ENCODE data around the gene HOXA9.

Gene HOXA9

GRCh38 chr7:27204851-27205322 lies 39.5 kb upstream of the HOXA9 start:
- 0 out of 2 replicates have a peak, but pooled peaks cover 7% of the 10 kb centered on the region for H3K4me1 ChIP-seq (ENCODE audit: insufficient read depth, low read length)
- no peaks in the 10 kb centered on the region for H3K9me3 ChIP-seq (ENCODE audit: control insufficient read depth, insufficient read depth, low read length)
- H3K36me3 ChIP-seq (ENCODE audit: insufficient read depth, low read length), result no peaks in the 10 kb centered on the region
- H3K9ac ChIP-seq (ENCODE audit: low read depth, low read length), result no peak overlapping the region

- H3K9ac ChIP-seq (ENCODE audit: low read depth, low read length), result no peak overlapping the region
- no peaks in the 10 kb centered on the region for H3K9me3 ChIP-seq (ENCODE audit: control insufficient read depth, insufficient read depth, low read length)
- 0 out of 2 replicates have a peak, but pooled peaks cover 7% of the 10 kb centered on the region for H3K4me1 ChIP-seq (ENCODE audit: insufficient read depth, low read length)
- H3K36me3 ChIP-seq (ENCODE audit: insufficient read depth, low read length), result no peaks in the 10 kb centered on the region
Measured at GRCh38 chr7:27203964-27204594, 38.7 kb upstream of the HOXA9 start.

- Histone ChIP-seq H3K9me3 (ENCODE audit: control insufficient read depth, insufficient read depth, low read length) (no peaks in the 10 kb centered on the region), H3K4me1 (ENCODE audit: insufficient read depth, low read length) (0 out of 2 replicates have a peak, but pooled peaks cover 7% of the 10 kb centered on the region), H3K36me3 (ENCODE audit: insufficient read depth, low read length) (no peaks in the 10 kb centered on the region), H3K9ac (ENCODE audit: low read depth, low read length) (no peak overlapping the region)
Measured at GRCh38 chr7:27203365-27203953, 38.1 kb upstream of the HOXA9 start.

GRCh38 chr7:27202862-27203134 lies 37.5 kb upstream of the HOXA9 start:
- no peaks in the 10 kb centered on the region for H3K36me3 ChIP-seq (ENCODE audit: insufficient read depth, low read length)
- H3K4me1 ChIP-seq (ENCODE audit: insufficient read depth, low read length), result 0 out of 2 replicates have a peak, but pooled peaks cover 7% of the 10 kb centered on the region
- H3K9me3 ChIP-seq (ENCODE audit: control insufficient read depth, insufficient read depth, low read length), result no peaks in the 10 kb centered on the region
- H3K9ac ChIP-seq (ENCODE audit: low read depth, low read length), result no peak overlapping the region

GRCh38 chr7:27202018-27202861 lies 36.9 kb upstream of the HOXA9 start:
- Histone ChIP-seq H3K9me3 (ENCODE audit: control insufficient read depth, insufficient read depth, low read length) (no peaks in the 10 kb centered on the region; the same call in 1 of the 2 replicates), H3K4me1 (ENCODE audit: insufficient read depth, low read length) (0 out of 2 replicates have a peak, but pooled peaks cover 7% of the 10 kb centered on the region), H3K36me3 (ENCODE audit: insufficient read depth, low read length) (no peaks in the 10 kb centered on the region), H3K9ac (ENCODE audit: low read depth, low read length) (no peak overlapping the region)

- Histone ChIP-seq H3K9ac (ENCODE audit: low read depth, low read length) (no peak overlapping the region), H3K4me1 (ENCODE audit: insufficient read depth, low read length) (0 out of 2 replicates have a peak, but pooled peaks cover 7% of the 10 kb centered on the region), H3K36me3 (ENCODE audit: insufficient read depth, low read length) (no peaks in the 10 kb centered on the region), H3K9me3 (ENCODE audit: control insufficient read depth, insufficient read depth, low read length) (no peaks in the 10 kb centered on the region; the same call in 1 of the 2 replicates)
Measured at GRCh38 chr7:27201580-27202017, 36.3 kb upstream of the HOXA9 start.

GRCh38 chr7:27200761-27201579 lies 35.6 kb upstream of the HOXA9 start:
- Histone ChIP-seq H3K9ac (ENCODE audit: low read depth, low read length) (0 out of 2 replicates have a peak overlapping the region, but pooled peaks have one; percentile 37), H3K4me1 (ENCODE audit: insufficient read depth, low read length) (0 out of 2 replicates have a peak, but pooled peaks cover 7% of the 10 kb centered on the region), H3K36me3 (ENCODE audit: insufficient read depth, low read length) (no peaks in the 10 kb centered on the region), H3K9me3 (ENCODE audit: control insufficient read depth, insufficient read depth, low read length) (no peaks in the 10 kb centered on the region; the same call in 1 of the 2 replicates)

GRCh38 chr7:27199849-27200760 lies 34.8 kb upstream of the HOXA9 start, which contains the start of gene HOXA13:
Gene HOXA13 (minus strand): TSS chr7:27200091. CDS start chr7:27200077, 14 bp downstream.
- H3K36me3 ChIP-seq (ENCODE audit: insufficient read depth, low read length), result no peaks in the 10 kb centered on the region
- H3K4me1 ChIP-seq (ENCODE audit: insufficient read depth, low read length), result 0 out of 2 replicates have a peak, but pooled peaks cover 3% of the 10 kb centered on the region
- peak within 1 kb of the TSS; percentile 37; the same call in 1 of the 2 replicates for H3K9ac ChIP-seq (ENCODE audit: low read depth, low read length)
- H3K9me3 ChIP-seq (ENCODE audit: control insufficient read depth, insufficient read depth, low read length), result no peaks in the 10 kb centered on the region; the same call in 1 of the 2 replicates

- Histone ChIP-seq H3K36me3 (ENCODE audit: insufficient read depth, low read length) (no peaks in the 10 kb centered on the region), H3K9ac (ENCODE audit: low read depth, low read length) (peak overlapping the region; percentile 2; the same call in 1 of the 2 replicates), H3K9me3 (ENCODE audit: control insufficient read depth, insufficient read depth, low read length) (no peaks in the 10 kb centered on the region; the same call in 1 of the 2 replicates), H3K4me1 (ENCODE audit: insufficient read depth, low read length) (0 out of 2 replicates have a peak, but pooled peaks cover 3% of the 10 kb centered on the region)
Measured at GRCh38 chr7:27198871-27199801, 33.8 kb upstream of the HOXA9 start.

- Histone ChIP-seq H3K9ac (ENCODE audit: low read depth, low read length) (no peak overlapping the region), H3K9me3 (ENCODE audit: control insufficient read depth, insufficient read depth, low read length) (no peaks in the 10 kb centered on the region; the same call in 1 of the 2 replicates), H3K36me3 (ENCODE audit: insufficient read depth, low read length) (no peaks in the 10 kb centered on the region), H3K4me1 (ENCODE audit: insufficient read depth, low read length) (0 out of 2 replicates have a peak, but pooled peaks cover 3% of the 10 kb centered on the region)
Measured at GRCh38 chr7:27198138-27198841, 33.0 kb upstream of the HOXA9 start.

GRCh38 chr7:27197137-27198042 lies 32.1 kb upstream of the HOXA9 start:
- H3K9ac ChIP-seq (ENCODE audit: low read depth, low read length), result no peak overlapping the region
- H3K36me3 ChIP-seq (ENCODE audit: insufficient read depth, low read length), result no peaks in the 10 kb centered on the region
- no peaks in the 10 kb centered on the region; the same call in 1 of the 2 replicates for H3K9me3 ChIP-seq (ENCODE audit: control insufficient read depth, insufficient read depth, low read length)
- H3K4me1 ChIP-seq (ENCODE audit: insufficient read depth, low read length), result 0 out of 2 replicates have a peak, but pooled peaks cover 3% of the 10 kb centered on the region
